ENCODE results near the gene CD36.

Gene CD36

GRCh38 chr7:80708123-80708522 is 69.7 kb downstream of the CD36 start:
- DNase-seq, result peak; percentile 28

- no peak for DNase-seq
Observed at GRCh38 chr7:80711531-80711930, 73.1 kb downstream of the CD36 start.

- DNase-seq, result no peak
Observed at GRCh38 chr7:80719261-80719660, 80.8 kb downstream of the CD36 start.

GRCh38 chr7:80720146-80720545 is 81.7 kb downstream of the CD36 start:
- DNase-seq, result no peak

- DNase-seq, result no peak
Observed at GRCh38 chr7:80721883-80722615, 83.6 kb downstream of the CD36 start.

GRCh38 chr7:80722616-80723195 is 84.3 kb downstream of the CD36 start:
- no peak for DNase-seq

- DNase-seq, result no peak
Observed at GRCh38 chr7:80724249-80724871, 85.9 kb downstream of the CD36 start.

- DNase-seq, result no peak
Observed at GRCh38 chr7:80725181-80725611, 86.8 kb downstream of the CD36 start.
